Activated T-cell treated with anti-CD3 and anti-CD28 coated beads, Interleukin-2, amount 50 U/mL, for 4 hours (primary cell): ENCODE measurements around the gene IFT43. TPM values are rescaled to one million over a fixed set of nuclear protein-coding genes. Genes with fewer than 3 reads are reported as not detected.

Source experiments
- ATAC-seq, 2 donors: fragments of 200-7000 bp; cut with Tn5 transposase; one replicate each; pipeline ENCODE4 v1.10.0; 2021
- DNase-seq: peaks from one replicate; pipeline ENCODE4 v3.0.0-alpha.2; 2020
- H3K27me3 Mint-ChIP-seq: one replicate; pipeline ENCODE4 v1.8.0; 2021; ENCODE audit warnings: low read depth, mixed read lengths
- H3K36me3 Mint-ChIP-seq: one replicate; pipeline ENCODE4 v1.8.0; 2022; ENCODE audit warnings: mixed read lengths; ENCODE audit not compliant: insufficient read depth
- H3K4me1 Mint-ChIP-seq: one replicate; pipeline ENCODE4 v1.8.0; 2021; ENCODE audit warnings: low read depth, mixed read lengths
- H3K4me3 Mint-ChIP-seq: one replicate; pipeline ENCODE4 v1.8.0; 2021; ENCODE audit warnings: mild to moderate bottlenecking, moderate library complexity, mixed read lengths
- H3K9me3 Mint-ChIP-seq: one replicate; pipeline ENCODE4 v1.8.0; 2021; ENCODE audit warnings: mixed read lengths
- total RNA-seq, 3 donors: library from RNA; stranded (reverse); gene quantifications; one replicate each; pipeline ENCODE4 v1.2.1, GENCODE V29; 2021

The IFT43 gene
- total RNA-seq: 10 to 100 TPM; 11.6 to 13.1 (median 12.3) TPM

DNA sequence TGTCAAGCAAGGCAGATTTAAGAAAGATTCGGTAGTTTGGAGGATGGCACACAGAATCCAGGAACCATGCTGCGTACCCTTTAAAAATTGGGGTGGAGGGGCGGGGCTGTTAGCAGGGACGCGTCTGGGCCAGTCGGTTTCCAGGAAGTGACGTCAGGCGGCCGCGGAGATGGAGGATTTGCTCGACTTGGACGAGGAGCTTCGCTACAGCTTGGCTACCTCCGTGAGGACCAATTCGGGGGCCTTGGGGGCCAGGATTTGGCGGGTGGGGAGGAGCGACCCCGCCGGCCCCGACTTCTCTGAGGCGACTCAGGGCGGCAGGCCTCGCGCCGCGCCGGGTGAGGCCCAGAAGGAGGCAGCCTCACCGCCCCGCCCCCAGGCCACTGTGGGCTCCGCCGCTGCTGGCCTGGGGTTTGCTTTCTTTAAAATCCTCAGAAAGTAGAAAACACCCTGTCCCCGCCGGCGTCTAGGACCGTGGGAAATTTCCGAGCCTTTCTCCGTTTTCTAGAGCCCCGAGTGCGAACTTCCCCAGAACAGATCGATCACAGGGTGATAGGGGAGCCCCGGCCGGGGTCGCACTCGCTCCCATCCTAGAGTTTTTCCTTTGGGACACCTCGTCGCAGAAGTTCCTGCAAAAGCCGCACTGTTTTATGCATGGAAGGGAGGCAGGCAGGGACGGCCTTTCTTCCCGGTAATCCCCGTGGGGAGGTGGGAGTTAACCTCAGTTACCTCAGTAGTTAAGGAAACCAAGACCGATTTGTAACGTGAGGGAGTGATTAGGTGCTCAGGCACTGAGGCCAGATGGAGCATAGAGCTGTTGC lies at the start of gene IFT43:
IFT43 (plus strand) TSS at position 146 of the 821 bp plus-strand sequence; CDS start at position 170, 24 bp downstream.
- H3K4me3 Mint-ChIP-seq: peak within 1 kb of the TSS; percentile 88
- H3K36me3 Mint-ChIP-seq: peaks cover 3% of the 10 kb centered on the region
- peak; percentile 75 to 76 for ATAC-seq
- peak; percentile 89 for DNase-seq
- H3K27me3 Mint-ChIP-seq: no peaks in the 10 kb centered on the region
- H3K4me1 Mint-ChIP-seq: peaks cover 23% of the 10 kb centered on the region
- no peaks in the 10 kb centered on the region for H3K9me3 Mint-ChIP-seq

DNA sequence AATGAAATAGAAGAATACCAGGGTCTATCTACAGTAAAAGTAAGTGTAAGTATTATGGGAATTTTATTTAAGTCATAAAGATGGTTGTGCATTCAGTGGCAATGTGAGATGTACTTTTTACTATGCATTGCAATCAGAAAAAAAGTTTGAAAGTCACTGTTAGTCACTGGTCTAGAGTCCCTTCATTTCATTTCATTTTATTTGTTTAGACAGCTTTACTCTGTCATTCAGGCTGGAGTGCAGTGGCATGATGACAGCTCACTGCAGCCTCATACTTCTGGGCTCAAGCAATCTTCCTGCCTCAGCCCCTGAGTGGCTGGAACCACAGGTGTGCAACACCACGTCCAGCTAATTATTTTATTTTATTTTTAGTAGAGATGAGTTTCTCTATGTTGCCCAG lies 46.4 kb upstream of the IFT43 start:
- Mint-ChIP-seq H3K36me3 (peaks cover 20% of the 10 kb centered on the region), H3K4me3 (no peak overlapping the region), H3K4me1 (peaks cover 7% of the 10 kb centered on the region), H3K27me3 (no peaks in the 10 kb centered on the region), H3K9me3 (no peaks in the 10 kb centered on the region)
- no peak for ATAC-seq
- DNase-seq: no peak

DNA sequence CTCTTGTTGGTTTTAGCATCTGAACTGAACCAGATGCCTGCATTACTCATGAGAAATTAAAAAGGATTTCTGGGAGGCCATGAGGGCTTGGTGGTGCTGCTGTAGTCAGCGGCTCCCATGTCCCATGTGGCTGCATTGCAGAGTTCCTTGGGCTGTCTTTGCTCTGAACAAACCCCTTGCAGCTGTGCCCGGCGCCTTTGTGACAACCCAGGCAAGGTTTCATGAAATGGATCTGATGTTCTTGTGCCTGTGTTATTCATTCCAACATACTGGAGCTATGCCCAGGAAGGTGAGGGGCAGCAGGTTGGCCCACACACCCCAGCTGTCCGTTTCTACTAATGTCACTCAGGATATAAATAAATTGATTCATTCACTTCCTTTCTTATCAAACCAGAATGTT lies 44.5 kb upstream of the IFT43 start:
- ATAC-seq (no peak), DNase-seq (no peak)
- Mint-ChIP-seq H3K36me3 (peaks cover 21% of the 10 kb centered on the region), H3K9me3 (no peaks in the 10 kb centered on the region), H3K4me1 (no peaks in the 10 kb centered on the region), H3K27me3 (no peaks in the 10 kb centered on the region), H3K4me3 (no peak overlapping the region)

DNA sequence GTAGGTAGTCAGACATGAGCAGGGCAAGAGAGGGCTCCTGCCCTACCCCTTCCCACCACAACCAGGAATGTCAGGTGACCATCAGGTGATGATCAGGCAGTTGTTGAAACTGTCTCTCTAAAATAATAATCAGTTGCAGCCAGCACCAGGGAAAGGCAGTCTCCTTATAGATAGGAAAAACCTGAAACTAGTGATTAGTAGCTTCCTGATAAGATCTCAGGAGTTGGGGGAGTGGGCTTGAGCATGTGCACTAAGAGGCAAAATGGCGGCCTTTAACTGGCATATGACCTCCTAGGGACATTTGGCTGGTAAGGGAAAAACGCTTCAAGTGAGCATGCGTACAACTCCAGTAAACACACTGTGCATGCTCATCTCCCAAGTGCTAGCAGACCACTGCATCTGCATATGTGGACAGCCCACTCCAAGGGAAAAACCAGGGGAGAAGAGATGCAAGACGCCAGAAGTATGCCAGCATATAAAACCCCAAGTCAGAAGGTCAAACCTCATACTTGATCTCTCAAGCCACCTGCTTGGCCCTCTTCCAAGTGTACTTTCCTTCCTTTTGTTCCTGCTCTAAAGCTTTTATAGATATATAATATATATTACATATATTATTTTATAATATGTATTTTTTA lies 40.8 kb upstream of the IFT43 start:
- Mint-ChIP-seq H3K4me1 (no peaks in the 10 kb centered on the region), H3K27me3 (no peaks in the 10 kb centered on the region), H3K9me3 (no peaks in the 10 kb centered on the region), H3K36me3 (peaks cover 13% of the 10 kb centered on the region), H3K4me3 (no peak overlapping the region)
- no peak for DNase-seq
- no peak for ATAC-seq

DNA sequence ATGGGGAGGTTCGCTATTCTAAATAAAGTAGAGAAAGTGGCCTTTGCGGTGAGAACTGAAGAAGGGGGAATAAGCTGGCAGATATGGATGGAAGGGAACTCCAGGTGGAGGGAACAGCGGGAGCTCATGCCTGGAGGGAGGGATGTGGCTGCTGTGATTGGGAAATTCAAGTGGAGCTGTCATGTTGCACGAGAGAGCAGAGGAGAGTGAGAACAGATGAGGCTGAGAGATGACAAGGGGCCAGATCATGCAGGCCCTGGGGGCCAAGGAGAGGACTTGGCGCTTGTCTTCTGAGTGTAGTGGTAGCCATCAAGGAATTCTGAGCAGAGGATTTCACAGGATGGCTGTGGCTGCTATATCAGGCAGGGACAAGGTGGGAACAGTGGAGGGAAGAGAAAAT lies 38.8 kb upstream of the IFT43 start:
- Mint-ChIP-seq H3K9me3 (peaks cover 1% of the 10 kb centered on the region), H3K36me3 (peaks cover 16% of the 10 kb centered on the region), H3K4me1 (no peaks in the 10 kb centered on the region), H3K27me3 (no peaks in the 10 kb centered on the region), H3K4me3 (no peak overlapping the region)
- DNase-seq: no peak
- ATAC-seq: no peak

DNA sequence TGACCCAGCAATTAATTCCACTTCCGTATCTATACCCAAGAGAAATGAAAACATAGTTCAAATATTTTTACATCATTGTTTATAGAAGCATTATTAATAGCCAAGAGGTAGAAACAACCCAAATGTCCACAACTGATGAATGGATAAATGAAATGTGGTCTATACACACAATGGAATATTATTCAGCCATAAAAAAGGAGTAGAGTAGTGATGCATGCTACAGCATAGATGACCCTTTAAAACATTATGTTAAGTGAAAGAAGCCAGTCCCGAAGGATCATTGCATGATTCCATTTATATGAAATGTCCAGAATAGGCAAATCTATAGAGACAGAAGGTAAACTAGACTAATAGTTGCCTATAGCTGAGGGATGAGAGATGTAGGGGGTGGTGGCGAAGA lies 33.1 kb upstream of the IFT43 start:
- Mint-ChIP-seq H3K36me3 (peaks cover 13% of the 10 kb centered on the region), H3K4me1 (no peaks in the 10 kb centered on the region), H3K4me3 (no peak overlapping the region), H3K27me3 (no peaks in the 10 kb centered on the region), H3K9me3 (peaks cover 9% of the 10 kb centered on the region)
- ATAC-seq (no peak), DNase-seq (no peak)

DNA sequence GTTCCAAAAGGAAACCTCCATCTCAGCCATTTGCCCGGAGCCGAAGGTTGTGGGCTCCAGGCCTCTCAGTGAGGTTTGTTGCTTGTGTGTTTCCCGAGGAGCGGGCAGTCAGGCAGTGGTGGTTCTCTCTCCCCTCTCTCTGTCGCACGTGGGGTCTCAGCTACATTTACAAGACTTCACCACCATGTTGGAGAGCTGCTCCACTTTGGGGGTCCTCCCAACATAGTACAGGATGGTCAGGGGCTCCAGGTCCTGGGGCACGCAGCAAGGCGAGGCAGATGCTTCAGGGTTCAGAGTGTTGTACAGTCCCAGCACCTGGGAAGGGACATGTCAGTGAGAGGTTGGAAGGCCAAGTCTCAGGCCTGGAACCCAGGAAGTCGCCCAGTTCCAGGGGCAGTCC lies 26.5 kb upstream of the IFT43 start:
- no peak for ATAC-seq
- H3K36me3 Mint-ChIP-seq: peaks cover 24% of the 10 kb centered on the region
- no peak overlapping the region for H3K4me3 Mint-ChIP-seq
- H3K4me1 Mint-ChIP-seq: no peaks in the 10 kb centered on the region
- no peaks in the 10 kb centered on the region for H3K27me3 Mint-ChIP-seq
- DNase-seq: no peak
- H3K9me3 Mint-ChIP-seq: no peaks in the 10 kb centered on the region

DNA sequence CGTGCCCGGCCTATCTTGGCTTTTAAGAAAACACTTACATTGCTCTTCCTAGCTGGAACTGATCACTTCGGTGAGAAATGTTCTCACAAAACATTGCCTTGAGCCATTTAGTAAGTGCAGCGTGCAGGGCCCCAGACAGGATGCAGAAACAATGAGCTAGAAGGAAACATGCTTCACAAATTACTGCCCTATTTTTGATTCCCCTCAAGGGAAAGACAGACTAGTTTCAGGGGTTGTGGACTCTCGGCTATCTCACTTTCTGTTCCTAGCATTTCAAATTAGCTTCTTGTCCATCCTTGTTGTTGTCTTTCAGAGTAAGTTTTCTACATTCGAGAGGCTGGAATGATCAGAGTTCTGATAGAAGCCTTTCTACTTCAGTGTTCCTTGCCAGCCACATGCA lies 25.3 kb upstream of the IFT43 start:
- no peaks in the 10 kb centered on the region for H3K27me3 Mint-ChIP-seq
- H3K36me3 Mint-ChIP-seq: peaks cover 26% of the 10 kb centered on the region
- ATAC-seq: no peak
- no peaks in the 10 kb centered on the region for H3K9me3 Mint-ChIP-seq
- H3K4me3 Mint-ChIP-seq: no peak overlapping the region
- H3K4me1 Mint-ChIP-seq: no peaks in the 10 kb centered on the region
- DNase-seq: no peak

DNA sequence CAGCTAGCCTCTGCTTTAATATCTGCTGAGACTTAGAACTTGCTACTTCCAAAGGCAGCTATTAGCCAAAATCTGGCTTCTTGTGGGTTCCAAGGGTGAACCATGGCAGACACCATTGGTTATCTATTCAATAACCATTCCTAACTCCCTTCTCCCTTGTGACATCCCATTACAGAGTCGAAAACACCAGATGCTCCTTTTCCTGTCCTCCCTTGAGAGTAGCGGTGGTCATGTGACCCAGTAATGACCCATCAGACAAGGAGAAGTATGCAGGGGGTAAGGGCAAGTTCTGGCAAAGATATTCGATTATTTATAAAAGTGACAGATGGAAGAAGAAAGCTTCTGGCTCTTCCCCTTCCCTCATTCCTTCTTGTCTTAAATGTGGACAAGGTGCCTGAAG lies 23.9 kb upstream of the IFT43 start:
- ATAC-seq (no peak), DNase-seq (no peak)
- Mint-ChIP-seq H3K27me3 (no peaks in the 10 kb centered on the region), H3K9me3 (no peaks in the 10 kb centered on the region), H3K4me3 (no peak overlapping the region), H3K4me1 (no peaks in the 10 kb centered on the region), H3K36me3 (peaks cover 37% of the 10 kb centered on the region)

DNA sequence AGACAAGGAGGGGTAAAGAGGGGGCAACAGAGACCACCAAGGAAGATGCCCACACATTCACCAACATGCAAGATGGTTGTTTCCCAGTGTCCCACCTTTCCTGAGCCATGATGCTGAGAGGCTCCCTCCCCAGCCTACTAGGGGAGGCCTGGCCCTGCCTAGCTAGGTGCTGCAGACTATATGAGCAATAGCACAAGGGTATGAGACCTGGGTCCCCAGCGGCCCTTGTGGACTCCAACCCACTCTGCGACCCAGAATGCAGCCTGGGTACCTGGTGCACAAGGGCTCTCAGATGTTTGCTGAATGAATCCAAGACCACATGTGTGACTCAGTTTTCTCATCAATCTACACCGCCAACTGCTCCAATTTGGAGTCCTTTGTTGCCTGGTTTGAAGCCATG lies 17.7 kb upstream of the IFT43 start:
- Mint-ChIP-seq H3K27me3 (no peaks in the 10 kb centered on the region), H3K4me1 (no peaks in the 10 kb centered on the region), H3K36me3 (peaks cover 20% of the 10 kb centered on the region), H3K9me3 (no peaks in the 10 kb centered on the region), H3K4me3 (no peak overlapping the region)
- DNase-seq: no peak
- no peak for ATAC-seq

DNA sequence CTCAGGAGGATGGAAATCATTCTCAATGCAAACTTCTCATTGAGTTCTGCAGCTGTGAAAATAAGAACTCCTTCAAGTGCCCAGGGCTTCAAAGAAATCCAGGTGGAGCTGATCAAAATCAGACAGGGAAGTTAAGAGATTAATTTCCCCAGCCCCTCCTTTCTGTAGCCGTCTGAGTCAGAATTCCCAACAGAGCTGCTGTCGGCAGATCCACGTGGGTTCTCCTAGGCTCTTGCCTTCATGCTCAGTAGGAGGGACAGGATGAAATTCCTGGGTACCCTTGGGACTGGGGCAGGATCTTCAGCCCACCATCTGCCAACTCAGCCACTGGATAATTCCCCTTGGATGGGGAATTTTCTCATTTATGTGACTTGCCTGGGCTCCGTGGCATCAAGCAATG lies 17.1 kb upstream of the IFT43 start:
- Mint-ChIP-seq H3K36me3 (peaks cover 19% of the 10 kb centered on the region), H3K4me1 (no peaks in the 10 kb centered on the region), H3K27me3 (no peaks in the 10 kb centered on the region), H3K4me3 (no peak overlapping the region), H3K9me3 (no peaks in the 10 kb centered on the region)
- ATAC-seq (no peak), DNase-seq (no peak)

DNA sequence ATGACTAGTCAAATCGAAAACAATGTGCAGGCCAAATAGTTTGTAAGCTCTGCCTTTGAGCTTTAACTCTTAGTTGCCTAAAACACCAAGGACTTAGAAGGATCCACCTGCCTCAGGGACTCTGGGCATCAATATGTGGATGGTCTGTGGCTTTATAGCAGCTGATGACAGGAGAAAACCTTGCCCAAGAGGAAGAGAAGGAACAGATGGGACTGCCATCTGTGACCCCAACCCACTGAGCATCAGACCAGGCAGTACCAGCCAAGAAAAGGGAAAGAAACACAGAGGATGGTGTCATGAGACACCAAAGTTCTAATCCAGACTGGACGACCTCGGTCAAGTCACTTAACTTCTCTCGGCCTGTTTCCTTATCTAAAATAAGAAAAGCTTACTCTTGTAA lies 16.4 kb upstream of the IFT43 start:
- Mint-ChIP-seq H3K4me3 (no peak overlapping the region), H3K27me3 (no peaks in the 10 kb centered on the region), H3K9me3 (no peaks in the 10 kb centered on the region), H3K36me3 (peaks cover 19% of the 10 kb centered on the region), H3K4me1 (no peaks in the 10 kb centered on the region)
- DNase-seq: no peak
- ATAC-seq: no peak

DNA sequence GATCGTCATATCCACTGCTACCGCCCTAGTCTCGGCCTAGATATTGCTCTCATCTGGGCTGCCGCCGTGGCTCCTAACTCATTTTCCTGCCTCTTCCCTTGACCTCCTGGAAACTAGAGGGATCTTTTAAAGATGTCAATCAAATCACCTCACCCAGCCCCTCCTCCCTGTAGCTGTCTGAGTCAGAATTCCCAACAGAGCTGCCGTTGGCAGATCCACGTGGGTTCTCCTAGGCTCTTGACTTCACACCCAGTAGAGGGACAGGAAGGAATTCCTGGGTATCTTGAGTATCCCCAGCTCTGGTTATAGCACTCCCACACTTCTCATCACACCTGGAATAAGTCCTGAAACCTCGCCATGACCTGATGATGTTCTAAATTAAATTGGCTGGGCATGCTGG lies 15.7 kb upstream of the IFT43 start:
- Mint-ChIP-seq H3K4me3 (no peak overlapping the region), H3K9me3 (no peaks in the 10 kb centered on the region), H3K4me1 (no peaks in the 10 kb centered on the region), H3K36me3 (peaks cover 17% of the 10 kb centered on the region), H3K27me3 (no peaks in the 10 kb centered on the region)
- DNase-seq (no peak), ATAC-seq (no peak)

DNA sequence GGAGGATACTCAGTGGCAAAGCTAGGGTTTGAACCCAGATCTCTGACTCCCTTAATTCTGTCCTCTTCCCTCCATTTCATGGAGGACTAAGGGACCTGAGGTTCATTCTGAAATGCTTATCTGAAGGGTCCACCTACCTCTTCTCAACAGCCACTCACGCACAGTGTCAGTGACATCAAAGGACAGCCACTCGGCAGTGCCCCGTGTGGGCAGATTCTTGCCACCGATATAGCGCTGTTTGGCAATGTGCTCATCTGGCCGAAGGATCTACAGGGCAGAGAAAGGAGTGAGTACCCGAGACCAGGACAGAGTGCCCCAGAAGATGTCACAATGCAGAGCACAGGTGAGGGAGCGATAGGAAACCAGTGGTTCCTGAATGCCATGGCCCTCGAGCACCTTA lies 14.6 kb upstream of the IFT43 start:
- no peak for DNase-seq
- H3K36me3 Mint-ChIP-seq: peaks cover 10% of the 10 kb centered on the region
- no peaks in the 10 kb centered on the region for H3K27me3 Mint-ChIP-seq
- H3K9me3 Mint-ChIP-seq: no peaks in the 10 kb centered on the region
- H3K4me1 Mint-ChIP-seq: no peaks in the 10 kb centered on the region
- H3K4me3 Mint-ChIP-seq: no peak overlapping the region
- no peak for ATAC-seq

DNA sequence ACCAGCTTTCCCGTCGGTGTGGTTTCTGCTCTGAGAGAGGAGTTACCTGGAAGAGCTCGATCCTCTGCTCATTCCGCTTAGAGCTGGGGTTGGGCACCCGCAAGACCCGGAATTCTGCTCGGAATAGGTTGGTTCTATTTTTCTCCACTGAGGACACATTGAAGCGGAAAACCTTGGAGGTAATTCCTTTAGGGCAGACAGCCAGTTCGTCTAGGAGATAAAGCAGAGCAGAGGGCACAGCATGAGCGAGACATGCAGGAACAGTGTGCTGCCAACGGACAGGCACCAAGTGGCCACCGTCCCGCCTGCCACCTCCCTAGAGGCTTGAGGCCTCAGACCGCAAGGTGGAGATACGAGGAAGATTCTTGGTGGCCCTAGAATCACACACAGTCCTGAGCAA lies 14.1 kb upstream of the IFT43 start:
- ATAC-seq: no peak
- no peaks in the 10 kb centered on the region for H3K9me3 Mint-ChIP-seq
- peaks cover 7% of the 10 kb centered on the region for H3K36me3 Mint-ChIP-seq
- no peak overlapping the region for H3K4me3 Mint-ChIP-seq
- H3K4me1 Mint-ChIP-seq: no peaks in the 10 kb centered on the region
- H3K27me3 Mint-ChIP-seq: no peaks in the 10 kb centered on the region
- no peak for DNase-seq
